Fibroblast of the aortic adventitia (primary cell): ENCODE measurements around the gene DNAH8. TPM values are rescaled to one million over a fixed set of nuclear protein-coding genes. Genes with fewer than 3 reads are reported as not detected.

Experiments
- DNase-seq: peaks from one replicate; pipeline ENCODE4 v3.0.0-alpha.2; 2010; ENCODE audit warnings: low read depth
- H3K4me3 ChIP-seq: 2 replicates; pipeline ENCODE4 v1.5.1; 2011; ENCODE audit warnings: low read depth, mild to moderate bottlenecking, control low read depth, low read length, moderate library complexity
- total RNA-seq: library from RNA; depleted of rRNA; stranded (reverse); fragments of >200 nt; gene quantifications from 2 replicates; pipeline ENCODE4 v1.2.3, GENCODE V29; 2012; ENCODE audit warnings: low replicate concordance
- TF ChIP-seq, protein P1 (sequence below): IDR thresholded peaks from 2 replicates; pipeline ENCODE4 v1.5.1; 2011; ENCODE audit warnings: mild to moderate bottlenecking, low read length, control low read depth, inconsistent platforms; ENCODE audit not compliant: insufficient read depth

The DNAH8 gene
- total RNA-seq, 1 donor = not detected

DNA sequence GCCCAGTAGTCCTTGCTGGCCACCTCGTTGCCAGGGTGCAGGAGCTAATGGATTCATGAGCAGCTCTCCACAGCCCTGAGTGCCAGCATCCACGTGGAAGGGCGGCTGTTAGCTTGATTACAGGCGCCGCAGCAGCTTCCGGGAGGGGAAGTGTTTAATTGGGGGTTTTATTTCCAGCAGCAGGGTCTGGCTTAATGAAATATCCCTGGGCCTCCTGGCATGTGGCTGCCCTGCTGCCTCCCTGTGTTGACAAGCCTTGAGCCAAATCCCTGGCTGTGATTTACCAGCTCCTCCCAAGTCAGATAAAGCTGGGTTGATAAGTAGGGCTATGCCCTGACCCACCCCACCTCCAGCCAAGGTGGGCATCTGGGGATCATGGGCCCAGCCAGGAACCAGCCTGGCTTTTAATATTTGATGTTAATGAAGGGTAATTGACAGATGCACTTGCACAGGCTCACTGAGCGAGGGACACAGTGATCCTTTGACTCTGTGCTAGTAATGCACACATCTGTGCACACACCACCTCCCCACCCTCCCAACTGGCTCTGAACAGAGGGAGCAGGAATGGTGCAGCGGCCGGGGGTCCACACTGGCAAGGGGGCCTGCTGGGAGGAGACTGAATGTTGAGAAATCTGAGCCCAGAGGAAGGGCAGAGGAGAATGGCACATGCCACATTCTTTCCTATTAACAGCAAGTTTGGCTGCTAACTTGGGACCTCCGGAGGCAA lies 347.1 kb downstream of the DNAH8 start:
- TF ChIP-seq, protein P1, sequence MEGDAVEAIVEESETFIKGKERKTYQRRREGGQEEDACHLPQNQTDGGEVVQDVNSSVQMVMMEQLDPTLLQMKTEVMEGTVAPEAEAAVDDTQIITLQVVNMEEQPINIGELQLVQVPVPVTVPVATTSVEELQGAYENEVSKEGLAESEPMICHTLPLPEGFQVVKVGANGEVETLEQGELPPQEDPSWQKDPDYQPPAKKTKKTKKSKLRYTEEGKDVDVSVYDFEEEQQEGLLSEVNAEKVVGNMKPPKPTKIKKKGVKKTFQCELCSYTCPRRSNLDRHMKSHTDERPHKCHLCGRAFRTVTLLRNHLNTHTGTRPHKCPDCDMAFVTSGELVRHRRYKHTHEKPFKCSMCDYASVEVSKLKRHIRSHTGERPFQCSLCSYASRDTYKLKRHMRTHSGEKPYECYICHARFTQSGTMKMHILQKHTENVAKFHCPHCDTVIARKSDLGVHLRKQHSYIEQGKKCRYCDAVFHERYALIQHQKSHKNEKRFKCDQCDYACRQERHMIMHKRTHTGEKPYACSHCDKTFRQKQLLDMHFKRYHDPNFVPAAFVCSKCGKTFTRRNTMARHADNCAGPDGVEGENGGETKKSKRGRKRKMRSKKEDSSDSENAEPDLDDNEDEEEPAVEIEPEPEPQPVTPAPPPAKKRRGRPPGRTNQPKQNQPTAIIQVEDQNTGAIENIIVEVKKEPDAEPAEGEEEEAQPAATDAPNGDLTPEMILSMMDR = no peak
- DNase-seq = no peak
- H3K4me3 ChIP-seq = no peak overlapping the region

DNA sequence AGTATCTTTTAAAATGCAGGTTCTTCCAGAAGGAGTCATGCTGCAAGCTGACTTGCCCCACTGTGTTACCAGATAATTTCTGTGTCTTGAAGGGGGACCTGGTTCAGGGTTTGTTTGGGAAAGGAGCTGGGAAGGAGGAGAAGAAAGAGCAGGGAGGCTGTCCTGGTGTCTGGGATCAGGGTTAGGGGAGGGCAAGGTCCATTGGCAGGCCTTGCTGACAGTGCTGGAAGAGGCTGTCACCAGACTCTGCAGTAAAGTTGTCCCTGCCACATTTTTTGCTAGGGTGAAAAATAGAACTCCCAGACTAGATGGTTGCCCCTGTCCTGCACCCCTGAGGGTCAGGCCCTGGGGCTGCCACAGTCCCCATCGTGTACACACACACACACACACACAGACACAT lies 348.4 kb downstream of the DNAH8 start:
- no peak overlapping the region for H3K4me3 ChIP-seq
- DNase-seq = no peak
- TF ChIP-seq, protein P1 = no peak

DNA sequence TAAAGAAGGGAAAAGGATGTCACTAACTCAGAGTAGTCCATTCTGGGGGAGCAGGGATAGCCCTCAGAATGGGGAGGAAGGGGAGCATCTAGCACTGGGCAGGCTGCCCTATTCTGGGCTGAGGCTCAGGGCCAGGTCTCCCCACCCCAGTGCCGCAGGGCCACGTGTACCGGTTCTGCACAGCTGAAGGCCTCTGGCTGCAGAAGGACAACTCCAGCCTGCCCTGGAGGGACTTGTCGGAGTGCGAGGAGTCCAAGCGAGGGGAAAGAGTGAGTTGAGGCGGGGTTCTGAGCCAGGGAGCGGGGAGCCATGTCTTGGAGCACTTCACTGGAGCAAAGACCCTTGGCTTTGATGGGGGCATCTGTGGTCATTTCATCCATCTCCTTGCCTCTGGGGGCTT lies 350.4 kb downstream of the DNAH8 start:
- no peak overlapping the region for H3K4me3 ChIP-seq
- no peak for DNase-seq
- TF ChIP-seq, protein P1 = no peak

DNA sequence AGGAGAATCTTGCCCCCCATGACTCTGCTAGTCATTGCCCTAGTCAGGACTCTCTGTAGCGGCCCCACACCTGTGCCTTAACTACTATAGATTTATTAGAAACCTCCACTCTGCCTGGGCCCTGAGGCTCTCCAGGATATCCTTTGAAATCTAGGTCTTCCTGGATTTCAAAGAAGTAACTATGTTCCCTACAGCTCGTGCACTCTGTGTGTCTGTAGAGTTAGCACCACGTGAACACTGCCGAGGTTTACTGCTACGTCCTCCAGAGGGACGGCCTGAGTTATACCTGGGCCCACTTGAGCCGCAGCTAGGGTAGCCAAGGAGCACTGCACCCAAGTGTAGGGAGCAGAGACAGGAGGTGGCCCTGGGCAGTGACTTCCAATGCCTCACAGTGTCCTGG lies 353.3 kb downstream of the DNAH8 start:
- no peak for DNase-seq
- H3K4me3 ChIP-seq = no peak overlapping the region
- TF ChIP-seq, protein P1 = no peak

DNA sequence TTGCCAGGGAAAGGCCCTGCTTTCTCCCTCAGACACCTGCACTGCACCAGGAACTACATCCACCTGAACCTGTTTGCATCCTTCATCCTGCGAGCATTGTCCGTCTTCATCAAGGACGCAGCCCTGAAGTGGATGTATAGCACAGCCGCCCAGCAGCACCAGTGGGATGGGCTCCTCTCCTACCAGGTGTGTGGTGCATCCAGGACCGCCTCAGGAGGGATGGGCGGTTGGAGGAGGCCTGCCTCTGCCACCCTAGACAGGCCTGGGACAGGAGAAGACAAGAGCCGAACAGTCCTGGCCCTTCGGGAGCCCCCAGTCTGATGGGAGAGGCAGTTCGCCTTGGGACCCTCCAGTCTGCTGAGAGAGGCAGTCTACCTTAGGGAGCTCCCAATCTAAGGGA lies 357.7 kb downstream of the DNAH8 start:
- DNase-seq = no peak
- H3K4me3 ChIP-seq = no peak overlapping the region
- TF ChIP-seq, protein P1 = no peak

DNA sequence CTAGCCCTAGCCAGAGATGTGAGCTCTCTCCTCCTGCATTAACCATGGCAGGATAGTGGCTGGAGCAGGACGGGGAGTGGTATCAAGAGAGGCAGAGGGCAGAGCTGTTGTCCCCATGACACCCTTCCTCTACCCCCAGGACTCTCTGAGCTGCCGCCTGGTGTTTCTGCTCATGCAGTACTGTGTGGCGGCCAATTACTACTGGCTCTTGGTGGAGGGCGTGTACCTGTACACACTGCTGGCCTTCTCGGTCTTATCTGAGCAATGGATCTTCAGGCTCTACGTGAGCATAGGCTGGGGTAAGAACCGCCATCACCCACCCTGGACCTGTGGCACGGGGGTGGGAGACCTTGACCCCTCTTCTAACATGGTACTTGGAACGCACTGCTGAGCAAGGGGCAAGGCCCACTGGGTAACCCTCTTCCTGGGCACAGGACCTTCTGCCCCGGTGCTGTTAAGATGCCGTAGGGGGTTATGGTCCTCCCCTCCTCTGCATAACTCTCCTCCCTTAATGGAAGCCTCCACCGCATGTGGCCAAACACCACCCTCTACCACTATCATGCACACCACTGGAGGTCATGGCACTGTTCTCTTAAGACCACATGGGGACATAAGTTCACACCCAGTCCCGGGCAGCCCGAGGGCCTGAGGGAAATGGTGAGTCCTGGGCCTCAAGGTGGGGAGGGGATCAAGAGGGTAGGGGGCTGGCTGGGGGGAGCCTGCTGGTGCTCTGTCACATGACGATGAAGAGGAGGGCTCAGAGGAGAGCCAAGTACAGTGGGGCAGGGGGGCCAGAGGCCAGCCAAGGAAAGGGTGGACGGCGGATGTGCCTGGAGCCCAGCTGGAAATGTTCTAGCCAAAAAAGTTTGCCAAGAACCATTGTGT lies 358.6 kb downstream of the DNAH8 start:
- TF ChIP-seq, protein P1 = no peak
- no peak for DNase-seq
- H3K4me3 ChIP-seq = no peak overlapping the region
